Measurements from ENCODE around the gene ESPL1.
"Not testable (repeated sequence)": the region's sequence is repeated elsewhere in the genome, so short reads cannot be mapped to it uniquely, and the experiment has no call there.

Gene ESPL1

DNA sequence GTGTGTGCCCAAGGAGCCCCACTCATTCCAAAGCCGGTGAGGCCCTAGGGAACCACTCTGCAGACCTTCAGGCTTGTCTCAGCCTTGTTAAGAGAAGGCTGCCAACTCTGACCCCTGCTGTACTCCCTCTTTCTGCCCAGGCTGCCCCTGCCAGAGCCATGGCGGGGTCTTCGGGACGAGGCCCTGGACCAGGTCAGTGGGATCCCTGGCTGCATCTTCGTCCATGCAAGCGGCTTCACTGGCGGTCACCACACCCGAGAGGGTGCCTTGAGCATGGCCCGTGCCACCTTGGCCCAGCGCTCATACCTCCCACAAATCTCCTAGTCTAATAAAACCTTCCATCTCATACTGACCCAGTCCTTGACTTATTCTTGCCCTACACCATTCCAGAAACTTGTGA lies 38.7 kb downstream of the ESPL1 start:
- DNase-seq: no peak

DNA sequence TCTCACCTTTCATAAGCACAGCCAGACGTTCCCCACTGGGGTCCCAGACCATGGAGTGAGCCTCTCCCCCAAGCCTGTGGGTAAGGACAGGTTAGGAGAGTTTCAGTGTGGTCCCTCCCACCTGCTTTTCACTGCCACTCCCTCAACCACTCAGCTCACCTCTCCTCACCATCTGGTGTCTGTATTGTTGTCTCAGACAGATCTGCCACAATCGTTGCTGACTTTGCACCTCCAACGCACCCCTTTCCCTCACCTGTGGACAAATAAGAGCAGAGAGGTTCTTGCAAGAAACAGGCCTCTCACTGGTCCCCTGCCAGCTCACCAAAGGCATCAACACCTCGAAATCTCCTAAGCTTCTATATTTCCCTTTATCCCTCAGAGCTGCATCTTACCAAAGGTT lies 40.2 kb downstream of the ESPL1 start:
- DNase-seq: no peak

GRCh38 chr12:53313996-53314395 lies 45.9 kb downstream of the ESPL1 start:
- DNase-seq: peak in 1 of 2 donors; percentile 27

DNA sequence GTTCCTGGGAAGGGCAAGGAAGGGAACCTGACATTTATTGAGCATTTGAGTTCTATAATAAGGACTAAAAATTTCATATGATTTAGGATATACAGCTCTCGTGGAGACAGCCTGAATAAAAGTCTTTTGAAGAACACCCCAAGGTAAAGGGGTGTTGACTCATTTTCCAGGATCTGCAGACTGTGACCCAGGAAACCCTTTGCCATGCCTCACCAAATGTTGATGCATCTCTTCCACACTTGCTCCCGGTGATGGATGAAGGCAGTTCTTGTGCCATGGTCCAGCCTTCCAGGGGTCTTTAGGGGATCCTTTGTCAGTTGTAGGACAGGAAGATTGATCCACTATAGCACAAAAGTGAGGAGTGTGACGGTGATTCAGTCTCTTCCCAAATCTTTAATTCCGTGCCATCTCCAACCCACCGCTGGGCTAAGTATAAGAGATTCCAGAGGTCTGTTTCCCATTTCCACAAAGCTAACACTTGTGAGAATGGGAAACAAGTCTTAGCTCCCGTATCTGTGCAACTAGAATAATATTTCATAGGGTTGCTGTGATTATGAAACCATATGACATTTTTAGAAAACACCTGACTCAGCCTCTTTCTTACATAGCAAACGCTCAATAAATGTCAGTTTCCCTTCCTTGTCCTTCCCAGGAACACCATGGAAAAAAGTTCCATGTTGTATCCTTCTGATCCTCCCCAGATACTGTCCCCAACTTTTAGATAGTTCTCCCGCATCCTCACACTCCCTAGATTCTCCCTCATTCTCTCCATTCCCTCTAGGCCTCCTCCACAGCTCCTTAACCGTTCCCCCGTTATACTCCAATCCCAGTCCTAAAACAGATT lies 52.5 kb downstream of the ESPL1 start:
- DNase-seq: no peak

DNA sequence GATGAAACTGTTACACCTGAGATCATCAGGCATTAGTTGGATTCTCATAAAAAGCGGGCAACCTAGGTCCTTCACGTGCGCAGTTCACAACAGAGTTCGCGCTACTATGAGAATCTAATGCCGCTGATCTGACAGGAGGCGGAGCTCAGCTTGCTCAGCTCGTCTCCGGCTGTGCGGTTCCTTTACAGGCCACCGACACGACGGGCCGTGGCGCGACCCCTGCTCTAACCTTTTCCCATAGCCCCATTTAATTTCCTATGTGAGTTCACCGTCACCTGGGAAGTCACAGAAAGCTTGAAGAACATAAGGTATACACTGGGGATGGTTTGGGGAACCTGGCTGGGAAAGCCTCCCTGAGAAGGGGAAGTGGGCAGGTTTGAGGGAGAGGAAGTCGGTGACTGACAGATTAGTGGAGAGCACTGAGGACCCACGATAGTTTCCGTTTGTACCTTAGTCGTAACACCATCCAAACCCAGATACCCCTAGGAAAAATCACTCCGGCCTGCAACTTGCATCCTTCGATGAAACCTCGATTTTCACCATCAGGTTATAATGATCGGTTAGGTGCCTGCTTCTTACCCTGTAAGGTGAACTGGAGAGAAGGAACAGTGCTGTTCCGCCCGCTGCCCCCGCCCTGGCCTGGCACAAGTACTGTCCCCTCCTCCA lies 56.1 kb downstream of the ESPL1 start:
- DNase-seq: peak; percentile 43 to 49

- peak; percentile 53 for DNase-seq
These were observed 56.8 kb downstream of the ESPL1 start for GRCh38 chr12:53324779-53325510.

DNA sequence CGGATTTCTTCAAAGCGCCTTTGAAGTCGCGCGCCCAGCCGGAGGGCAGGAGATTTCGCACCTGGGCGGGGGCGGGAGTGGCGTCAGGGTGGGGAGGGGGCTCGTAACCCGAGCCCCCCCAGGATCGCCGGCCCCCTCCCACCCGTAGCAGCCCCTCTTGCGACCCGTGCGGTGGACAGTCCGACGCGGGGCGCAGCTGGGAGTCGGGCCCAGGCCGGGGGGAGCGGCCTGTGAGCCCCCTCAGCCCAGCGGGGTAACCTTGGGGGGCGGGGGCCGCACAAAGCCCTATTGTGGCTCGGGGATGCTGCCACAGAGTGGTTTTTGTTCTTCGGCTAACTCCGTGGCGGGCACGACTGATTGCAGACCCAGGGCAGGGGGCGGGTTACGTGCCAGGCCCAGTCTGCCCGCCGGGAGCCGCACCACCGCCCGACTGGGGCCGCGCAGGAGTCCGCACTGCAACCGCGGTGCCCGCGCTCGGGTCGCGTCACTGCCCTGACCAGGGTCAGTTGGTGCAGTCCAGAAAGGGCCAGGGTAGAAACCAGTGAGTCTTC lies 57.5 kb downstream of the ESPL1 start:
- DNase-seq: peak in 1 of 2 donors; percentile 8

- DNase-seq: no peak
These were observed 58.5 kb downstream of the ESPL1 start for GRCh38 chr12:53326460-53327185.

DNA sequence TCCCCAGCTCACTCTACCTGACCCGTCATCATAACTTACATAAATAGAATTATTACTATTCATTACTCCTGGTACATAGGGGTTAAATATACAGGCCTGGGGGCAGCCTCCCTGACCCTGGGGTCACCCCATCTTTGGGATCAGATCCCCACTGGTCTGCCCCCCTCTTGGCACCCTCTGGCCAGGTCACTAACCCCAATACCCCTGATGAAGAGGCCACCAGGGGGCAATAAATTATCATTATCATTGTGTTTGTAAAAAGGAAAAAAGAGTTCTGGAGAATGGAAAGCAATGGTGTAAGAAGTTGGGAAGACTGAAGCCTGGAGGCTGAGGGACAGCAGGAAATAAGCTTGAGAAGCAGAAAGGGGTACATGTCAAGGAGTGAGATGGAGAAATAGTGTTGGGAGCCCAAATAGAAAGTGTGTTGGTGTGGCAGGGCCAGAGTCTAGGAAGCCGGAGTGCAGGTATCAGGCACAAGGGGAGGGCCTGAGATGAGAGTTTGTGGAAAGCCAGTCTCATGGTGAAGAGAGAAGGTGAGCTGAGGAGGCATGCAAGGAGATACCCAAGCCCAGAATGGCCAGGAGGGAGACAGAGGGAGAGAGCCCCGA lies 59.4 kb downstream of the ESPL1 start:
- no peak for DNase-seq

- no peak for DNase-seq
These were observed 59.9 kb downstream of the ESPL1 start for GRCh38 chr12:53328043-53328435.

GRCh38 chr12:53330671-53331070 lies 62.6 kb downstream of the ESPL1 start:
- DNase-seq: no peak

DNA sequence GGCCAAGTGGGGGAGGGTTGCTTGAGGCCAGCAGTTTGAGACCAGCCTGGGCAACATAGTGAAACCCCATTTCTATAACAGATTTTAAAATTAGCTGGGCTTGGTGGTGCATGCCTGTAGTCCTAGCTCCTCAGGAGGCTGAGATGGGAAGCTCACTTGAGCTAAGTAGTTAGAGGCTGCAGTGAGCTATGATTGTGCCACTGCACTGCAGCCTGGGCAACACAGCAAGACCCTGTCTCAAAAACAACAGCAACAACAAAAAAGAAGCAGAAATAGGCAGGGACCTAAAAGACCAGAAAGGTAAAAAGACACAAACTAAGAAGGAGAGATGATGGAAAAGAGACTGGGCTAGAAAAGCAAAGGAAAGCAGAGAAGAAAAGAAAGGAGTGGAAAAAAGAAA lies 64.2 kb downstream of the ESPL1 start:
- DNase-seq: not testable (repeated sequence)

- no peak for DNase-seq
These were observed 64.6 kb downstream of the ESPL1 start for GRCh38 chr12:53332744-53333143.

GRCh38 chr12:53333289-53333688 lies 65.2 kb downstream of the ESPL1 start:
- DNase-seq: no peak

GRCh38 chr12:53333845-53334244 lies 65.7 kb downstream of the ESPL1 start:
- no peak for DNase-seq

DNA sequence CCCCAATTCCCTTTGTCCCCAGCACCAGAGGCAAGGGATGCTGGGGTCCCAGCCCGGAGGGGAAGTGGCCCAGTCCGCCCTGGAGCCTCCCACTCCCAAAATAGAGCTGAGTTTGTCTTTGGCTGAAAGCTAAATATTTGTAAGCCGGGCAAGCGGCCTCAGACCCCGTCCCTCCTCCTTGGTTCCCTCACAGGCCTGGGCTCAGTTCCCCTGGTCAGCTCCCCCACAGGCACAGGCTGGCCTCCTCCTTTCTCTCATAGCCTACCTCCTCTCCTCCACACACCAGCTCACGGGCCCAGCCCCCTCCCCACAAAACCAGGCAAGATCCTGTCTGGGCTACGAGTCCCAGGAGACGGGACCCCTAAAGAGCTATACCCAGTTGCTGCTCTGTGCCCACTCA lies 66.7 kb downstream of the ESPL1 start:
- no peak for DNase-seq

DNA sequence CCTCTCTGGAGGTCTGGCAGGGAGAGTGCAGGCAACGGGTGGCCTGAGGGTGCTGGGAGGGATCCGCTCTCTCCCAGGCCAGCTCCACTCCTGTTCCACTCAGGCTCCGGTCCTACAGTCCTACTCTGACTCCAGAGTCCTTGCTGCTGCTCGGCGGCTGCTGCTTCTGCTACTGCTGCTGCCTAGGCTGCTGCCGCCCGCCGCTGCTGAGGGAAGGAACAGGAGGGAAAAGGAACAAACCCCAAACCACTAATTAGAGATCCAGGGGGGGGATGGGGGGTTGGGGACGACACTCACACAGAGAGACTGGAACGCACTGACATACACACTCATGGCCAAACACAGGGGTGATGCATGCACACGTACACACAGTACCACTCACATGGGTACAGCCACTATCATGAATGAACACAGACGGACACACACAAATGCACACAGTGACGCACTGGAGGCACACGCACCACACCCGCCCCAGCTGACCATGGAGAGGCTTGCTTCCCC lies 68.1 kb downstream of the ESPL1 start, which contains the start of gene SP7:
Gene SP7 (minus strand): TSS at position 174 of the 501 bp plus-strand sequence. CDS start 708 bp downstream, outside the sequence.
- peak; percentile 19 to 55 for DNase-seq

DNA sequence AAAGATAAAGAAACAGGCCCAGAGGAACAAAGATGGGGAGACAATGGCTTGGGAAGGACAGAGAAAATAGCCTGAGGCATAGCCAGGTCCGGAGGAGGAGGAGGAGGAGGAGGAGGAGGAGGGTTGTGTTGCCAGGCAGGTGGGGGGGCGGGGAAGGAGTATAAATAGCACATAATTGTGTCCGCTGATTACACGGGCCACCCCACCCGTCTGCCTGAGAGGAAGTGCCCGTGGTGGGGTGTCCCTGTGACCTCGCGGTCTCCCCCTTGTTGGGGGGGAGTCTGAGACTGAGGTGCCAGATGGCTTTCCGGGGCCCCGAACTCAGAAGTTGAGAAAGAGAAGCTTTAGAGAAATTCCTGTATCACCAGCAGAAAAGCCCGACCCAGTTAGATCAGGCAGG lies 69.9 kb downstream of the ESPL1 start:
- DNase-seq: no peak

- no peak for DNase-seq
These were observed 70.8 kb downstream of the ESPL1 start for GRCh38 chr12:53338916-53339315.

DNA sequence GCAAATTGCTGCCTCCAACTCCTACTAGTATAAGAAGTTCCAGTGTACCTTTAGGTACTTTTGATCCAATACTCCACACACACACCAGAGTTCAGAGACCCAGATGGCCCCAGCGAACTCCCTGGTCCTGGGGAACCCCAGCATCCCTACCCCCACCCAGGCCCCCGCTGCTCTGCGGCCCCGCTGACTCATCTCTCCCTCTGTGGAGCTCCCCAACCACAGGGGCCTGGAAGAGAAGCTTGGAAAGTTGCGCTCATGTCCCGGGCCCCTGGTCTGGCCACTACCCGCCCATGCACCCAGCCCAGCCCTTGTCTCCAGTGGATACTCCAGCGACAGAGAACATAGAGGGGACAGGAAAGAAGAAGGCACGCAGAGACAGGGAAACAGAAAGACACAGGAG lies 72.3 kb downstream of the ESPL1 start:
- DNase-seq: no peak

Data from bone marrow (tissue), 2 donors.